ENCODE data around the gene GAB3.
"Not testable (repeated sequence)": the region's sequence is repeated elsewhere in the genome, so short reads cannot be mapped to it uniquely, and the experiment has no call there.

Gene GAB3

DNA sequence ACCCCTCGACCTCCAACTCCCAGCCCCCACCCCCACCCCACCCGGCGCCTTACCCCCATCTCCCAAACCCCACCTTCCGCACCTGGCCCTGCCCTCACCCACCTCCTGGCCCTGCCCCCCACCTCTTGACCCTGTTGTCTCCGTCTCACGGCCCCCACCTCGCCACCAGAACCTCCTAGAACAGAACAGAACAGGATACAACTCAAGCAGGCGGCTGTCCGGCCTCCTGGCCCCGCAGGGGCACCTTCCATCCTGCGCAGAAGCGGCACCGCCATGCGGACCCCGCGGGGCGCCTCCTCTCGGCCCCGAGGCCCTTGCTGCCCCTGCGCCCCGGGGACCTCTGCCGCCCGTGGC lies 97.9 kb downstream of the GAB3 start:
- no peak for TF ChIP-seq TAF1 (IDR thresholded peaks at IDR 0.05; ENCODE audit: low read depth, low read length)
- TF ChIP-seq SPI1 (IDR thresholded peaks at IDR 0.05; ENCODE audit: low read depth, low read length), result no peak
- TF ChIP-seq PAX5 (IDR thresholded peaks at IDR 0.05; ENCODE audit: insufficient read depth, low read length, severe bottlenecking), result no peak
- TF ChIP-seq POU2F2 (IDR thresholded peaks at IDR 0.05; ENCODE audit: low read depth, low read length), result no peak
- no peak for TF ChIP-seq POLR2AphosphoS5 (IDR thresholded peaks at IDR 0.05; ENCODE audit: low read depth, low read length)
- TF ChIP-seq POLR2A (IDR thresholded peaks at IDR 0.05; ENCODE audit: low read depth, low read length), result no peak
- FAIRE-seq, result no peak
- no peak for DNase-seq (ENCODE audit: insufficient read length, low spot score)

DNA sequence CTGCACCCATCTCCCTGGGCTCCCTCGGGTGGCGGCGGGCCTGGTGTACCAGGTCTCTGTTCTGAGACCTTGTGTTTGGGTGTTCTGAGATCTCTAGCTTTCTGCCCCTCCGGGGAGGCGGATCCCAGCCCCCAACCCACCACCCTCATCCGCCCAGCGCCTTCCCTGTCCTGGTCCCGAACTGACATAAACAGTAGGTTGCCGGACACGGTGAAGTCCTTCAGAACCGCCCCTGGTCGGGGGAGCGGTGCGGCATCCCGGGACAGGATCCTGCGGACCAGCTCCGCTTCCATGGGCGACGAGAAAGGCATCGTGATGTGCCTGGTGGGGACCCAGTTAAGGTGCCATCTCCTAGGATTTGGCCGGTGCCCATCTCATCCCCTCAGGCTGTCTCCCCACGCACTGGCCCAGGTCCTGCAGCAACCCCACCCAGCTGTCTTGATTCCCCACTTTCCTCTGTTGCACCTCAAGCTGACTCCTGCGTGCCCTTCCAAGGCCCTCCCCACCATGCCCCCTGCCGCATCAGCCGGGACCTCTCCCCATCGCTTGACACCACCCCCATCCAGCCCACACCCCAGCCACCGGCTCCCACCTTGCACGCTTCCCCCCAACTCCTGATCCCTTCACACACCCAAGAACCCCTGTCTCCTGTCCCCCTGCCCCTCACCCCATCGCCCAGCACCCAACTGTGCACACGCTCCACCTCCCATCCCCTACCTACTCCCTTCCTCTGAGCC lies 98.4 kb downstream of the GAB3 start:
- no peak for TF ChIP-seq POU2F2 (IDR thresholded peaks at IDR 0.05; ENCODE audit: low read depth, low read length)
- FAIRE-seq, result no peak
- no peak for DNase-seq (ENCODE audit: insufficient read length, low spot score)

DNA sequence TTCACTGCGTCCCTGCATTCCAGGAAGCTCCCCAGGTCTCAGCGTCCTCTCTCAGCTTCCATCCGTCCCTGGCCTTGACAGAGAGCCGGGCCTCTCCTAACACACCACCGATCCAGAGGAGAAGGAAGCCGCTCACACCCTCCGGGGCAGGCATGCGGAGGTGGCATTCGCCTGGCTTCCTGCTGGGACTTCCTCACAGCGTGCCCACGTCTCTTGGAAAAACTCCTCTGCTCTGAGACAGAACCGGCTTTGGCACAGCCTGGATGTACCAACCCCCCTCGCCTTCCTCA lies 100.7 kb downstream of the GAB3 start:
- DNase-seq (ENCODE audit: insufficient read length, low spot score) (no peak), FAIRE-seq (no peak)
- no peak for TF ChIP-seq PAX5 (IDR thresholded peaks at IDR 0.05; ENCODE audit: insufficient read depth, low read length, severe bottlenecking)

DNA sequence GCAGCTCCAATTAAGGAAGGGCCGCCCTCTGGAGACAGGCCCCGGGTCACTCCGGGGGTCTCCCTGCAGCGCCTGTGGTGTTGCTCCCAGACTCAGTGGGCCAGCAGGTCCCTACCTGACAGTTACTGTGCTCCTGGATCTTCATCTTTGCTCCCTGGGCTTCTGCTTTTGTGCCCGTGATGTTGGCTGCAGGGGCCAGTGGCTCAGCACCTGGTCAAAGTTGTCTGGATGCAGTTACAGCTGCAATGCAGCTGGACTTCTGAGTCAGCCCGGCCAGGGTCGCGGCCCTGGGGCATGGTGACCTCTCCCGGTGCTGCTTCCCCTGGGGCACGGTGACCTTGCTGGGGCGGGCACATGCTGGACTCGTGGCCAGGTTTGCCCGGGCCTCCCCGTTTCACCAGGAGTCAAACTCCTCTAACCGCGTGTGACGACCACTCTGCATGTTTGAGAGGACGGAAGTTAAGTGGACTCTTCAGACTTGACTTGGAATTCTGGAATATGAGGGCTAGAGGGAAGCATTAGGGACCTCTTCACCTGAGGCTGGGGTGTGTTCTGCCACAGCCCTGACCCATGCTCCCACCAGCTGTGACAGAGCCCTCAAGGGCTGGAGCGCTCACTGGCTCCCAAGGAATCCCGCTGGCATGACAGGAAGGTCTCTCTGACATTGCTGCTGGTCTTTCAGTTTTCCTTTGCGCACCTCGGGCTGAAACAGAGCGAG lies 101.2 kb downstream of the GAB3 start:
- FAIRE-seq (no peak), DNase-seq (ENCODE audit: insufficient read length, low spot score) (no peak)
- TF ChIP-seq SPI1 (IDR thresholded peaks at IDR 0.05; ENCODE audit: low read depth, low read length), result no peak
- no peak for TF ChIP-seq TAF1 (IDR thresholded peaks at IDR 0.05; ENCODE audit: low read depth, low read length)
- no peak for TF ChIP-seq POLR2A (IDR thresholded peaks at IDR 0.05; ENCODE audit: low read depth, low read length)
- TF ChIP-seq PAX5 (IDR thresholded peaks at IDR 0.05; ENCODE audit: insufficient read depth, low read length, severe bottlenecking), result no peak
- no peak for TF ChIP-seq POLR2AphosphoS5 (IDR thresholded peaks at IDR 0.05; ENCODE audit: low read depth, low read length)
- TF ChIP-seq POU2F2 (IDR thresholded peaks at IDR 0.05; ENCODE audit: low read depth, low read length), result no peak

DNA sequence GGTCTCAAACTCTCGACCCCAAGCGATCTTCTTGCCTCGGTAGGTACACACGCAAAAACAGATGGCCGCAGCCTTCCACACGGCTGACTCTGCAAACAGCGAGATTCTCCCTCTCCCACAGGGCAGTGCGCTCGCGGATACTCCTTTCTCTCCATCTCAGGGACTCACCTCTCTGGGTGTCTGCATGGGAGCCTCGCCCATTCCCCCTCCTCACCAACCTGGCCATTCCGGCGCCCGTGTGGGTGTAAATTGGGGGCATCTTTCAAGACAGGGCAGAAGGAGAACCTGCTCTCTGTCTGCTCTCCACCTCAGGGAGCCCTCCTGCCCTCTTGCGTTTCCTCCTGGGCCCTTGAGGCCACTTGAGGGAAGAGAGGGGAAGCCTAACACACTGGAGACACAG lies 101.9 kb downstream of the GAB3 start:
- no peak for DNase-seq (ENCODE audit: insufficient read length, low spot score)
- no peak for TF ChIP-seq POLR2A (IDR thresholded peaks at IDR 0.05; ENCODE audit: low read depth, low read length)
- no peak for TF ChIP-seq POLR2AphosphoS5 (IDR thresholded peaks at IDR 0.05; ENCODE audit: low read depth, low read length)
- no peak for TF ChIP-seq SPI1 (IDR thresholded peaks at IDR 0.05; ENCODE audit: low read depth, low read length)
- no peak for TF ChIP-seq TAF1 (IDR thresholded peaks at IDR 0.05; ENCODE audit: low read depth, low read length)
- FAIRE-seq, result no peak

DNA sequence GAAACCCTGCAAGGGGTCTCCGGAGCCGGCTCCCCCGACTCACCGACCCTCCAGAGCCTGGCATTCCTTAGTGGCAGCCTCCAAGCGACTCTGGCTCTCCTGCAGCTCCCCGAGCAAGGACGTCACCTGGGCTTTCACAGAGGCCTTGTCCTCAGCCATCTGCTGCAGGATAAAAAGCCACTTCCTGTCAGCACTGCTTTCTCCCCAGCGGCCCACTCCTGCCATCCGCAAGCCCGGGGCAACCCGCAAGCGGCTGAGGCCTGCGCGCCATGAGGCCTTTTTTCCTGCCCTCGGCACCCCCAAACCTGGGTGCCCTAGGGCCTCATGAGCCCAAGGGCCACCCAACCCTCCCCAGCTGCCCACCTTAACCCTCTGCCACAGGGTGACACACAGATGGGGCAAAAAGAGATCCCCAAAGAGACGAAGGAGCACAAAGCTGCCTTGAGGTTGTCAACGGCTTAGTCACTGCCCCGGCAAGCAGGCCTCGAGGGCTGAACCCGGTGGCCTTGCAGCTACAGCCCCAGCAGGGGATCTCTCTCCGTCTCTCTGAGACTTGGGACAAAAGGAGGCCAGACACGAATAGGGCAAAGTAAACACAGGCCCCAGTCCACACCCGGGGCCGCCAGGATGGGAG lies 105.0 kb downstream of the GAB3 start:
- peak; percentile 62 for FAIRE-seq
- DNase-seq (ENCODE audit: insufficient read length, low spot score), result not testable (repeated sequence)

DNA sequence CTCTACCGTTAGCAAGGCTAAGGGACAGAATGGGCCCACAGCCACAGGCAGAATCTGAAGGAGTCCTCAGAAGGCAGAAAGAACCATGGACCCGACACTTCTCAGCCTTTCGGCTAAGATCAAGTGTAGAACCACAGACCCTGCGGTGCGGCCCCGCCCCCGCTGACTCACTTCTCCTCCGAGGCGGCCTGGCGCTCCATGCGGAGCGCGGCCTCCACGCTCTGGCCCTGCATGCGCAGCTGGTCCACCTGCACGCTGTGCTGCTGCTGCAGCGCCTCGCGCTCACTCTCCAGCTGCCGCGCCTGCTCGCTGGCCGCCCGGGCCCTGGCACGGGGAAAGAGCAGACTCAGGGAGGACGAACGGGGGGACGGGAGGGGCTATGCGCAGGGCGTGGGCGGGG lies 107.2 kb downstream of the GAB3 start:
- not testable (repeated sequence) for DNase-seq (ENCODE audit: insufficient read length, low spot score); FAIRE-seq

DNA sequence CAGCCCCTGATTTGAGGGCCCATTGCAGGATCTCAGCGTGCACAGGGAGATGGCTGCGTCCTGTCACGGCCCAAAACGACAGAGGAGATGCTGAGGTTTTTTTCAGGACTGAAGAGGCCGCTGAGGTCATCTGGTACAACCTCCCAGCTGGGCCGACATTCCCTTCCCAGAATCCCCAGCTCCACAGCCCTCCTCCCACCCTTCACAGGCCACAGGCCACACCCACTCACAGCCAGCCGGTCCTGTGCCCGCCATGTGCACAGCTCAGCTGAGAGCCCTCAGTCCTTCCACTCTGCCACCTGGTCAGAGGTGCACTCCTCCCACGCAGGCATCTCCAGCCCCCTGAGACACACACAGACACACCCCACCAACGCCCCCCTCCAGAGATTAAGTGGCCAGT lies 109.1 kb downstream of the GAB3 start:
- not testable (repeated sequence) for DNase-seq (ENCODE audit: insufficient read length, low spot score); FAIRE-seq

DNA sequence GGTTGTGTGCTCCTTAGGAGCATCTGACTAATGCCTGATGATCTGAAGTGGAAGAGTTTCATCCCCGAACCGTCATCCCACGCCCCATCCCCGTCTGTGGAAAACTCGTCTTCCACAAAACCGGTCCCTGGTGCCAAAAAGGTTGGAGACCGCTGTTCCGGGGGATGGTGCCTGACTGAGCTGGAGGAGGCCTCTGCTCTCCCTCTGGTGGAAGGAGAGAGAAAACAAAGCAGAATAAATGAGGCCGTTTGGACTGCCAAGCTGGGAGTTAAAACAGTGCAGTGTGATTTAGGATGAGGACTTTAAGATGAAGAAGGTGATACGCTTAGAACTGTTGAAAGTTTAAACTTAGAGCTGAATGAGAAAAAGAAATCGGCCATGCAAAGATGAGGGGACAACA lies 117.2 kb downstream of the GAB3 start:
- not testable (repeated sequence) for FAIRE-seq; DNase-seq (ENCODE audit: insufficient read length, low spot score)

DNA sequence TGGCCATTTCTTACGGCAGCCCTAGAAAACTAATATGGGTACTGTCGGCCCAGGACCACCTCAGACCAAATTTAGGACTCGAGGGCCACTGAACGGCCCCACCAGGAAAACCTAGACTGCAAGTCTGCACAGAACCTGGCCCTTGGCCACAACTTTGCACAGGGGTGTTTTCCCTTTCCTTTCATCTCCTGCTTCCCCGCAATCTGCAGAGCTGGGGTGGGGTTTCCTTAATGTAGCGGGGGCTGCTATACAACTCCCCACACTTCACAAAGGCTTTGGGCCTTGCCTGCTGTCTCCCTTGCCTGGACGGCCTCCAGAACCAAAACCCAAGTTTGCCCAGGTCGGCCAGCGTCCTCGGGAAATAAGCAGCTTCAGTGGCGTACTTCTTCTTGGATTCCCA lies 119.9 kb downstream of the GAB3 start:
- not testable (repeated sequence) for FAIRE-seq; DNase-seq (ENCODE audit: insufficient read length, low spot score)

DNA sequence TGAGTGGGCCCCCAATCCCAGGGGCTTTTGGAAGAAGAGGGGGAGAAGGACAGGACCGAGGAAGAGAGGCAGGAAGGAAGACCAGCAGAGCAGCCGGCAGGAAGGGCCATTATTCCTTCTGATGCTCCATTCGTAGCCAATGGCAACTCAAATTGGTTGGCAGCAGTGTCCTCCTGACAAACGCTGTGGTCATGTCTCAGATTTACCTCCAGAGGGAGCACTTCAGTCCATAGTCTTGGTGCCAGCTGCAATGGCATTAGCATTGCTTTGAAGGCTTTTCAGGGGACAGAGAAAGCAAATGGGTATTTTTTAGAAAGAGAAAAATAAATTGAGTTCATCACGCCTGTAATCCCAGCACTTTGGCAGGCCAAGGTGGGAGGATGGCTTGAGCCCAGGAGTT lies 121.9 kb downstream of the GAB3 start:
- not testable (repeated sequence) for DNase-seq (ENCODE audit: insufficient read length, low spot score); FAIRE-seq

All from GM12891 (cell line).